ENCODE data around the gene RHOD.

The RHOD gene

GRCh38 chr11:67117672-67118180, 61.1 kb downstream of the RHOD start:
- DNase-seq = peak; percentile 17 to 58 (median 34)

- DNase-seq = peak; percentile 2 to 57 (median 44)
Measured at GRCh38 chr11:67118181-67118766, 61.6 kb downstream of the RHOD start.

- DNase-seq = peak; percentile 98 to 100 (median 100)
Measured at GRCh38 chr11:67118801-67119584, 62.3 kb downstream of the RHOD start, which contains the start of gene KDM2A. Gene KDM2A, plus strand, starts transcription at chr11:67119263. Its CDS starts 2,054 bp downstream, at chr11:67121317.

- DNase-seq = peak; percentile 25 to 66 (median 44)
Measured at GRCh38 chr11:67119585-67120391, 63.1 kb downstream of the RHOD start.

GRCh38 chr11:67120456-67120855, 63.8 kb downstream of the RHOD start:
- DNase-seq = no peak

- DNase-seq = peak; percentile 84 to 95 (median 90)
Measured at GRCh38 chr11:67120881-67121710, 64.4 kb downstream of the RHOD start.

Data from suppressor macrophage (primary cell).